ENCODE results near the gene SACM1L. TPM values are rescaled to one million over a fixed set of nuclear protein-coding genes. Genes with fewer than 3 reads are reported as not detected.
A peak's percentile ranks its signal among the peaks of the same experiment; 100 is the strongest.
"Not testable (repeated sequence)": the region's sequence is repeated elsewhere in the genome, so short reads cannot be mapped to it uniquely, and the experiment has no call there.

The SACM1L gene
- total RNA-seq, 2 donors from 2014 or later: 149 to 161 TPM

- Histone ChIP-seq H3K36me3 (ENCODE audit: control insufficient read depth, insufficient read depth, low read length) (peaks cover 81% of the 10 kb centered on the region), H3K4me1 (ENCODE audit: control insufficient read depth, insufficient read depth, low read length) (peaks cover 4% of the 10 kb centered on the region), H3K4me3 (ENCODE audit: low read length) (no peak overlapping the region), H3K9ac (ENCODE audit: extremely low read depth, low read length, poor library complexity, severe bottlenecking) (no peak overlapping the region), H3K9me3 (ENCODE audit: control insufficient read depth, low read length) (no peaks in the 10 kb centered on the region), H3K27ac (ENCODE audit: low read depth, low read length) (no peak overlapping the region), H3K27me3 (ENCODE audit: control insufficient read depth, insufficient read depth, low read length, poor library complexity, severe bottlenecking) (no peaks in the 10 kb centered on the region)
- H3K9me3 Mint-ChIP-seq: no peaks in the 10 kb centered on the region
- no peak for TF ChIP-seq CTCF (conservative IDR thresholded peaks at IDR 0.05)
- H3K27me3 Mint-ChIP-seq (ENCODE audit: insufficient read depth): no peaks in the 10 kb centered on the region
- H3K36me3 Mint-ChIP-seq (ENCODE audit: low read depth): peaks cover 65% of the 10 kb centered on the region
- no peak overlapping the region for H3K4me3 Mint-ChIP-seq
- H3K4me1 Mint-ChIP-seq: peaks cover 26% of the 10 kb centered on the region
- 96 to 97% methylated on average over 15 to 32 of the region's 32 CpGs for WGBS, 2 experiments (ENCODE audit: insufficient coverage in 1 of 2, insufficient read length in 1 of 2)
- no peak overlapping the region for H3K27ac Mint-ChIP-seq
- DNase-seq: no peak
Observed at GRCh38 chr3:45746165-45746776, 57.1 kb downstream of the SACM1L start.

DNA sequence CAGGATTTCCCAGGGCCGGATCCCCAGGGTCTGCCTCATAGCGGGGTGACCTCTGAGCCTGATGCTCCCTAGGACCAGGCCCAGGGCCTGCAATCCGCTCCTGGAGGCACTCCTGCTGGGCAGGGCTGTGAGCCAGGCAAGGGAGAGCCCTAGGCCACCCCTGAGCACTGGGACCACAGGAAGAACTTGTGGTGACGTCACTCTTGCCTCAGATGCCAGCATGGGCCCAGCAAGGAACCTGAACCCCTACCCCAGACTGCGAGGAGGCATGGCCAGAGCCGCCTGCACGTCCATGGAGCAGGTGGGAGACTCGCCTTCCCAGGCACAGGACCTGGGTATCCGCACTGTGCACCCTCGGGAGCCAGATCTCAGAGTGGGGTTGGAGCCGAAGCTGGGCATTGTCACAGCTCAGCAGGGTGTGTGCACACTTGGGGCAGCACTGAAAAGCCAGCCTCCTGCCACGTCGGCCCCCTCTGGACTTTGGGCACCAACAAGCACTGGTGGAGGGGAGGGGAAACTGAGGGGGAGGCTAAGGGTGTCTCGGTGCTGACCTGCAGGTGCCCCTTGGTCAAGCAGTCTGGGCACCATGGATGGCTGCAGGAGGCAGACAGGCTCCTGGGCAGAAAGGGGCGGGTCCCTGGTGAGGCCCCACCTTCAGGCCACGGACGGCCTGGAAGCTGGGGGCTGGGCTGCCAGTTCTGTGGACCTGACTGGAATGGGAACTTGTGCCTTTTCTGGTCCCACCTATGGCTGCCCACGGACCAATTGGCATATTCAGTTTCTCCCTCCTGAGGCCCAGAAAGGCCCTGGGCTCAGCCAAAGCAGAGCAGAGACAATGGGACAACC, 57.8 kb downstream of the SACM1L start:
- Mint-ChIP-seq H3K4me1 (peaks cover 19% of the 10 kb centered on the region), H3K27me3 (ENCODE audit: insufficient read depth) (no peaks in the 10 kb centered on the region), H3K27ac (no peak overlapping the region), H3K9me3 (no peaks in the 10 kb centered on the region), H3K36me3 (ENCODE audit: low read depth) (peaks cover 65% of the 10 kb centered on the region), H3K4me3 (no peak overlapping the region)
- Histone ChIP-seq H3K4me1 (ENCODE audit: control insufficient read depth, insufficient read depth, low read length) (peaks cover 4% of the 10 kb centered on the region), H3K27me3 (ENCODE audit: control insufficient read depth, insufficient read depth, low read length, poor library complexity, severe bottlenecking) (no peaks in the 10 kb centered on the region), H3K36me3 (ENCODE audit: control insufficient read depth, insufficient read depth, low read length) (peaks cover 79% of the 10 kb centered on the region), H3K4me3 (ENCODE audit: low read length) (no peak overlapping the region), H3K27ac (ENCODE audit: low read depth, low read length) (no peak overlapping the region), H3K9me3 (ENCODE audit: control insufficient read depth, low read length) (no peaks in the 10 kb centered on the region), H3K9ac (ENCODE audit: extremely low read depth, low read length, poor library complexity, severe bottlenecking) (no peak overlapping the region)
- WGBS, 2 experiments (ENCODE audit: insufficient coverage in 1 of 2, insufficient read length in 1 of 2): 95 to 98% methylated on average over 9 to 18 of the region's 18 CpGs
- TF ChIP-seq CTCF (conservative IDR thresholded peaks at IDR 0.05): no peak
- no peak for DNase-seq

DNA sequence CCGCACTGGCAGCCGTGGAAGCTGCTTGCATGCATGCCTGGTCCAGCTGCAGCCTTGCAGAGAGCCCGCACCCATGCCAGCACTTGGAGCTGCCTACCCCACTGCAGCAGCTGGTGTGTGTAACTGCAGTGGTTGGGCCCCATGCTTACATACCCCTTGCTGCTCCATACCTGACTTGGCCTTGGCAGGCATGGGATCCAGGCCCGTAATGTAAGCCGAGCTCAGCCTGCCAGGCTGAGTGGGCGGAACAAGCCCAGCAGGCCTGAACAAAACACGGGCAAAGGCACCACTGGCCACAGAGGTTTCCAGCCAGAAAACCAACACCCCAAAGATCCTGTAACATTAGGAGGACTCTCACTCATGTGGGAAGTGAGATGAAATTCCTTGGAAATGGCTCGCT, 58.9 kb downstream of the SACM1L start:
- no peaks in the 10 kb centered on the region for H3K27me3 ChIP-seq (ENCODE audit: control insufficient read depth, insufficient read depth, low read length, poor library complexity, severe bottlenecking)
- no peak for TF ChIP-seq CTCF (conservative IDR thresholded peaks at IDR 0.05)
- peak overlapping the region; percentile 30 for H3K27ac Mint-ChIP-seq
- no peak overlapping the region for H3K4me3 Mint-ChIP-seq
- H3K9me3 Mint-ChIP-seq: no peaks in the 10 kb centered on the region
- peaks cover 68% of the 10 kb centered on the region for H3K36me3 Mint-ChIP-seq (ENCODE audit: low read depth)
- no peak for DNase-seq
- peaks cover 77% of the 10 kb centered on the region for H3K36me3 ChIP-seq (ENCODE audit: control insufficient read depth, insufficient read depth, low read length)
- H3K9ac ChIP-seq (ENCODE audit: extremely low read depth, low read length, poor library complexity, severe bottlenecking): no peak overlapping the region
- WGBS, 2 experiments (ENCODE audit: insufficient coverage in 1 of 2, insufficient read length in 1 of 2): 96% methylated on average over 8 of the region's 8 CpGs; no CpG with 5 or more reads in 1 of the 2 experiments
- H3K9me3 ChIP-seq (ENCODE audit: control insufficient read depth, low read length): no peaks in the 10 kb centered on the region
- H3K4me1 Mint-ChIP-seq: peaks cover 14% of the 10 kb centered on the region
- H3K4me3 ChIP-seq (ENCODE audit: low read length): no peak overlapping the region
- peak overlapping the region; percentile 10 for H3K27ac ChIP-seq (ENCODE audit: low read depth, low read length)
- H3K27me3 Mint-ChIP-seq (ENCODE audit: insufficient read depth): no peaks in the 10 kb centered on the region
- H3K4me1 ChIP-seq (ENCODE audit: control insufficient read depth, insufficient read depth, low read length): peaks cover 4% of the 10 kb centered on the region

- H3K27me3 Mint-ChIP-seq (ENCODE audit: insufficient read depth); H3K9me3 Mint-ChIP-seq; H3K9ac ChIP-seq (ENCODE audit: extremely low read depth, low read length, poor library complexity, severe bottlenecking); H3K4me1 ChIP-seq (ENCODE audit: control insufficient read depth, insufficient read depth, low read length); DNase-seq; H3K4me3 Mint-ChIP-seq; H3K27me3 ChIP-seq (ENCODE audit: control insufficient read depth, insufficient read depth, low read length, poor library complexity, severe bottlenecking); H3K4me3 ChIP-seq (ENCODE audit: low read length); H3K27ac ChIP-seq (ENCODE audit: low read depth, low read length); H3K27ac Mint-ChIP-seq; H3K9me3 ChIP-seq (ENCODE audit: control insufficient read depth, low read length): not testable (repeated sequence)
- peaks cover 69% of the 10 kb centered on the region for H3K36me3 Mint-ChIP-seq (ENCODE audit: low read depth)
- H3K4me1 Mint-ChIP-seq: peaks cover 11% of the 10 kb centered on the region
- peaks cover 76% of the 10 kb centered on the region for H3K36me3 ChIP-seq (ENCODE audit: control insufficient read depth, insufficient read depth, low read length)
- WGBS, 2 experiments (ENCODE audit: insufficient coverage in 1 of 2, insufficient read length in 1 of 2): 94 to 100% methylated on average over 3 to 4 of the region's 4 CpGs
Observed at GRCh38 chr3:45749036-45749600, 59.9 kb downstream of the SACM1L start.

All from endodermal cell (in vitro differentiated cells).